PC-9 (cell line): ENCODE measurements around the gene CTNNA1.
"Not testable (repeated sequence)": the region's sequence is repeated elsewhere in the genome, so short reads cannot be mapped to it uniquely, and the experiment has no call there.

Experiments used
- EZH2 ChIP-seq: fragments of 200-600 bp; sonication (generic); IDR thresholded peaks from 2 replicates; pipeline ENCODE4 v1.8.0; 2017; ENCODE audit warnings: antibody characterized with exemption, low read depth
- TF ChIP-seq, protein P1 (sequence below): fragments of 200-600 bp; sonication (generic); conservative IDR thresholded peaks from 2 replicates; pipeline ENCODE4 v1.6.1; 2017; ENCODE audit warnings: mixed run types, antibody characterized with exemption, mild to moderate bottlenecking, moderate library complexity

DNA sequence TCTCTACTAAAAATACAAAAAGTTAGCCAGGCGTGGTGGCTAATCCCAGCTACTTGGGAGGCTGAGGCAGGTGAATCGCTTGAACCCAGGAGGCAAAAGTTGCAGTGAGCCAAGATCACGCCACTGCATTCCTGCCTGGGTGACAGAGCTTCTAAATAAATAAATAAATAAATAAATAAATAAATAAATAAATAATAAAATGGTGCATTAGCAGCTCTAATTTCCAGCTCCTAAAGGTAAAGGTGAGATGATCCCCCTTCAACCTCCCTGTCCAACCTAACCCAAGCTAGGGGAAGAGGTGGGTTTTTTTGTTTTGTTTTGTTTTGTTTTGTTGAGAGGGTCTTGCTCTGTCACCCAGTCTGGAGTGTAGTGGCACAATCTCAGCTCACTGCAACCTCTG lies 49.4 kb upstream of the CTNNA1 start:
- TF ChIP-seq, protein P1, sequence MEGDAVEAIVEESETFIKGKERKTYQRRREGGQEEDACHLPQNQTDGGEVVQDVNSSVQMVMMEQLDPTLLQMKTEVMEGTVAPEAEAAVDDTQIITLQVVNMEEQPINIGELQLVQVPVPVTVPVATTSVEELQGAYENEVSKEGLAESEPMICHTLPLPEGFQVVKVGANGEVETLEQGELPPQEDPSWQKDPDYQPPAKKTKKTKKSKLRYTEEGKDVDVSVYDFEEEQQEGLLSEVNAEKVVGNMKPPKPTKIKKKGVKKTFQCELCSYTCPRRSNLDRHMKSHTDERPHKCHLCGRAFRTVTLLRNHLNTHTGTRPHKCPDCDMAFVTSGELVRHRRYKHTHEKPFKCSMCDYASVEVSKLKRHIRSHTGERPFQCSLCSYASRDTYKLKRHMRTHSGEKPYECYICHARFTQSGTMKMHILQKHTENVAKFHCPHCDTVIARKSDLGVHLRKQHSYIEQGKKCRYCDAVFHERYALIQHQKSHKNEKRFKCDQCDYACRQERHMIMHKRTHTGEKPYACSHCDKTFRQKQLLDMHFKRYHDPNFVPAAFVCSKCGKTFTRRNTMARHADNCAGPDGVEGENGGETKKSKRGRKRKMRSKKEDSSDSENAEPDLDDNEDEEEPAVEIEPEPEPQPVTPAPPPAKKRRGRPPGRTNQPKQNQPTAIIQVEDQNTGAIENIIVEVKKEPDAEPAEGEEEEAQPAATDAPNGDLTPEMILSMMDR = not testable (repeated sequence)
- not testable (repeated sequence) for TF ChIP-seq EZH2
